MCF 10A (cell line): ENCODE results near the gene AVL9. TPM values are rescaled to one million over a fixed set of nuclear protein-coding genes. Genes with fewer than 3 reads are reported as not detected.
"Not testable (repeated sequence)": the region's sequence is repeated elsewhere in the genome, so short reads cannot be mapped to it uniquely, and the experiment has no call there.

ENCODE experiments used
- BruUV-seq: library from RNA; stranded (reverse); fragments of 400-500 nt; replicated peaks from 2 replicates; lab custom pipeline; 2021; lab: Mats Ljungman, UMichigan
- CTCF ChIA-PET: fragments of 300-600 bp; sonication (Branson Sonifier 250); formaldehyde crosslinking; extraction: SDS; loops from one replicate; lab custom pipeline; 2021; ENCODE audit warnings: antibody characterized with exemption, inconsistent platforms; lab: Yijun Ruan, JAX
- POLR2A ChIA-PET: fragments of 300-600, 350-650 bp; sonication (Branson Sonifier 250); formaldehyde crosslinking; extraction: SDS; loops from one replicate; lab custom pipeline; 2020; ENCODE audit warnings: antibody characterized with exemption, inconsistent platforms; lab: Yijun Ruan, JAX
- DNase-seq: peaks from one replicate; pipeline ENCODE4 v3.0.0-alpha.2; 2018; ENCODE audit not compliant: unreplicated experiment
- H3K27ac Mint-ChIP-seq: one replicate; pipeline ENCODE4 v1.8.0; 2022; ENCODE audit warnings: mild to moderate bottlenecking, low read depth, mixed read lengths; ENCODE audit not compliant: unreplicated experiment
- H3K27me3 Mint-ChIP-seq: one replicate; pipeline ENCODE4 v1.8.0; 2022; ENCODE audit warnings: mixed read lengths; ENCODE audit not compliant: insufficient read depth, unreplicated experiment
- H3K36me3 Mint-ChIP-seq: one replicate; pipeline ENCODE4 v1.8.0; 2022; ENCODE audit warnings: mild to moderate bottlenecking, moderate library complexity, mixed read lengths; ENCODE audit not compliant: insufficient read depth, unreplicated experiment
- H3K4me1 Mint-ChIP-seq: one replicate; pipeline ENCODE4 v1.8.0; 2022; ENCODE audit warnings: mixed read lengths; ENCODE audit not compliant: insufficient read depth, unreplicated experiment
- H3K4me3 Mint-ChIP-seq: one replicate; pipeline ENCODE4 v1.8.0; 2022; ENCODE audit warnings: mild to moderate bottlenecking, moderate library complexity, mixed read lengths; ENCODE audit not compliant: unreplicated experiment
- H3K9me3 Mint-ChIP-seq: one replicate; pipeline ENCODE4 v1.8.0; 2022; ENCODE audit warnings: mixed read lengths; ENCODE audit not compliant: unreplicated experiment
- intact Hi-C: fragments of 100-400 bp; cut with micrococcal nuclease; formaldehyde crosslinking; loops from 2 replicates; pipeline ENCODE4 v1.14.1; 2022
- total RNA-seq: library from RNA; stranded (reverse); gene quantifications from 2 replicates; pipeline ENCODE4 v1.2.3, GENCODE V29; 2022
- TF ChIP-seq, protein P1 (sequence below): fragments of 200-600 bp; IDR thresholded peaks from one replicate; pipeline ENCODE4 v1.8.0; 2022; ENCODE audit warnings: antibody characterized with exemption, mild to moderate bottlenecking; ENCODE audit not compliant: unreplicated experiment

The AVL9 gene
- total RNA-seq, 1 experiment from 2014 or later: 38.6 TPM

DNA sequence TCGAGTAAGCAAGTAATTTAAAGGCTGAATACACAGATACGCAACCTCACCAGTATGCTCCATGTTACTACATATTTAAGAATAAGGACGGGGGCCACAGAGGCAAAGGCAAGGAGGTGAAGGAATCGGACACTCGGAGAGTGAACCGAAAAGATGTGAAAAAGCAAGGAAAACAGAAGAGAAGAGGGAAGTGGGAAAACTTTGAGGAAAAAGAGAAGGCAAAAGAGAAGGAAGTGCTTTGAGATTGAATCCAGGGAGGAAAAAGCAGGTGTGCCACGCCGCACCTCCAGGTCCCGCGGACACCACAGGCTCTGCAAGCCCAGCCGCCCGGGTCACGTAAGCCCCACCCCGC, 367 bp upstream of the AVL9 start:
- Mint-ChIP-seq H3K27ac (peak overlapping the region; percentile 83), H3K36me3 (peaks cover 13% of the 10 kb centered on the region), H3K4me1 (peaks cover 8% of the 10 kb centered on the region), H3K4me3 (peak overlapping the region; percentile 82), H3K27me3 (no peaks in the 10 kb centered on the region), H3K9me3 (no peaks in the 10 kb centered on the region)
- TF ChIP-seq, protein P1, sequence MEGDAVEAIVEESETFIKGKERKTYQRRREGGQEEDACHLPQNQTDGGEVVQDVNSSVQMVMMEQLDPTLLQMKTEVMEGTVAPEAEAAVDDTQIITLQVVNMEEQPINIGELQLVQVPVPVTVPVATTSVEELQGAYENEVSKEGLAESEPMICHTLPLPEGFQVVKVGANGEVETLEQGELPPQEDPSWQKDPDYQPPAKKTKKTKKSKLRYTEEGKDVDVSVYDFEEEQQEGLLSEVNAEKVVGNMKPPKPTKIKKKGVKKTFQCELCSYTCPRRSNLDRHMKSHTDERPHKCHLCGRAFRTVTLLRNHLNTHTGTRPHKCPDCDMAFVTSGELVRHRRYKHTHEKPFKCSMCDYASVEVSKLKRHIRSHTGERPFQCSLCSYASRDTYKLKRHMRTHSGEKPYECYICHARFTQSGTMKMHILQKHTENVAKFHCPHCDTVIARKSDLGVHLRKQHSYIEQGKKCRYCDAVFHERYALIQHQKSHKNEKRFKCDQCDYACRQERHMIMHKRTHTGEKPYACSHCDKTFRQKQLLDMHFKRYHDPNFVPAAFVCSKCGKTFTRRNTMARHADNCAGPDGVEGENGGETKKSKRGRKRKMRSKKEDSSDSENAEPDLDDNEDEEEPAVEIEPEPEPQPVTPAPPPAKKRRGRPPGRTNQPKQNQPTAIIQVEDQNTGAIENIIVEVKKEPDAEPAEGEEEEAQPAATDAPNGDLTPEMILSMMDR: no peak
- no peak for DNase-seq
- intact Hi-C loops: no loop called here
- ChIA-PET CTCF (interaction anchor here (1.0 to 1.5 kb wide), 2 partner anchors 15 to 270 kb away, joined by 4 read pairs; no protein-coding TSS in a partner anchor), POLR2A (interaction anchor here (0.9 to 2.1 kb wide), 9 partner anchors 9 to 396 kb away, joined by 3 to 29 read pairs (median 5); partner anchors contain the start of gene KBTBD2)
- BruUV-seq: no TSS peak

DNA sequence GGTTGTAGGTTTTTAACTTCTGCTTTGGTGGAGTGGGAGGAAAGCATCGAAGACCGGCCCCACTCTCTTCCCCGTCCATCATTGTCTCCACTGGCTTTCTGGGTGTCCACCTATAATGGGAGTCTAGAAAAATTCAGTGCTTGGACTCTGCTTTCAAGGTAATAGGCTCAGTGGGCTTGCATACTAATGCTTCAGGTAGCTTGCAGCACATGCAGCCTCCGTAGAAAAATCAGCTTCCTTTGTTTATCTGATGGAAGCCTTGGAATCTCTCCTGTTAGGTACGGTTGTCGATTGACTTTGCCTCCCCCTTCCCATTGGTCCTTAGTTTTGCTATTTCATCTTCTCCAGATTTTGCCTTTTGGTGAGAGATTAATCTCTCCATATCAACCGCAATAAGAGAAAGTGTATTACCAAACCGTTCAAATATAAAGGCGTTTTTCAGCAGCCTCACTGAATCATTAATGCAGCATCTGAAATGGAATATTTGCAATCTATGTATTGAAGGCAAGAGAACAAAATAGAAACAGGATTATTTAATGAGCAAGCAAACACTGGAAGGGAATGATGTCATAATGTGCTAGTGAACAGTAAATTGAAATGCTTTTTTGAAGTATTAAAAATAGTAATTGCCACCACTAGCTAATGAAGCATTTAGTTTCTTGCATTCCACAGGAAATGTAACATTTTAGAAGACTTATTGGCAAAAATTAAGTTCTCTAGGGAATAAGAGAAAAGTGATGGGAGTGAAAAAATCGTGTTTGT, 944 bp downstream of the AVL9 start:
- POLR2A ChIA-PET: interaction anchor here (0.6 to 2.1 kb wide), 11 partner anchors 8 to 547 kb away, joined by 3 to 29 read pairs (median 4); no protein-coding TSS in a partner anchor

DNA sequence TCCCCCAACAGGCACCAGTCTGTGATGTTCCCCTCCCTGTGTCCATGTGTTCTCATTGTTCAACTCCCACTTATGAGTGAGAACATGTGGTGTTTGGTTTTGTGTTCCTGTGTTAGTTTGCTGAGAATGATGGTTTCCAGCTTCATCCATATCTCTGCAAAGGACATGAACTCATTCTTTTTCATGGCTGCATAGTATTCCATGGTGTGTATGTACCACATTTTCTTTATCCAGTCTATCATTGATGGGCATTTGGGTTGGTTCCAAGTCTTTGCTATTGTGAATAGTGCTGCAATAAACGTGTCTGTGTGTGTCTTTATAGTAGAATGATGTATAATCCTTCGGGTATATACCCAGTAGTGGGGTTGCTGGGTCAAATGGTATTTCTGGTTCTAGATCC, 4.5 kb downstream of the AVL9 start:
- H3K4me3 Mint-ChIP-seq, intact Hi-C loops, CTCF ChIA-PET, H3K27me3 Mint-ChIP-seq, DNase-seq, BruUV-seq, H3K9me3 Mint-ChIP-seq, H3K27ac Mint-ChIP-seq: not testable (repeated sequence)
- Mint-ChIP-seq H3K36me3 (peaks cover 15% of the 10 kb centered on the region), H3K4me1 (peaks cover 31% of the 10 kb centered on the region)
- POLR2A ChIA-PET: interaction anchor here (0.7 to 0.9 kb wide), 2 partner anchors 9 to 10 kb away, joined by 3 read pairs; partner anchors contain the start of gene LSM5

More for the DNA sequence above, 944 bp downstream of the AVL9 start:
- CTCF ChIA-PET: interaction anchor here (1.1 to 1.6 kb wide), 2 partner anchors 24 to 285 kb away, joined by 4 to 5 read pairs; no protein-coding TSS in a partner anchor
- H3K27me3 Mint-ChIP-seq: no peaks in the 10 kb centered on the region
- H3K27ac Mint-ChIP-seq: peak overlapping the region; percentile 83
- peaks cover 15% of the 10 kb centered on the region for H3K36me3 Mint-ChIP-seq
- H3K4me1 Mint-ChIP-seq: peaks cover 17% of the 10 kb centered on the region
- TF ChIP-seq, protein P1: no peak
- BruUV-seq: TSS peak; percentile 64
- DNase-seq: no peak
- peak overlapping the region; percentile 82 for H3K4me3 Mint-ChIP-seq
- intact Hi-C loops: no loop called here
- H3K9me3 Mint-ChIP-seq: no peaks in the 10 kb centered on the region

DNA sequence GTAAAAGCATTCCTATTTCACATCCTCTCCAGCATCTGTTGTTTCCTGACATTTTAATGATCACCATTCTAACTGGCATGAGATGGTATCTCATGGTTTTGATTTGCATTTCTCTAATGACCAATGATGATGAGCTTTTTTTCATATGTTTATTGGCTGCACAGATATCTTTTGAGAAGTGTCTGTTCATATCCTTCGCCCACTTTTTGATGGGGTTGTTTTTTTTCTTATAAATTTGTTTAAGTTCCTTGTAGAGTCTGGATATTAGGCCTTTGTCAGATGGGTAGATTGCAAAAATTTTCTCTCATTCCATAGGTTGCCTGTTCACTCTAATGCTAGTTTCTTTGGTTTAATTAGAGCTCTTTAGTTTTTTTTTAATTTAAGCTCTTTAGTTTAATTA, 4.9 kb downstream of the AVL9 start:
- H3K9me3 Mint-ChIP-seq, H3K27me3 Mint-ChIP-seq, DNase-seq, CTCF ChIA-PET, BruUV-seq, H3K4me3 Mint-ChIP-seq, intact Hi-C loops: not testable (repeated sequence)
- Mint-ChIP-seq H3K27ac (peak overlapping the region; percentile 75), H3K4me1 (peaks cover 31% of the 10 kb centered on the region), H3K36me3 (peaks cover 15% of the 10 kb centered on the region)
- POLR2A ChIA-PET: interaction anchor here (0.7 to 0.9 kb wide), 2 partner anchors 9 to 10 kb away, joined by 3 read pairs; partner anchors contain the start of gene LSM5

GRCh38 chr7:32500922-32501341, 5.6 kb downstream of the AVL9 start:
- Mint-ChIP-seq H3K27me3 (no peaks in the 10 kb centered on the region), H3K27ac (peak overlapping the region; percentile 75), H3K4me1 (peaks cover 31% of the 10 kb centered on the region), H3K36me3 (peaks cover 15% of the 10 kb centered on the region), H3K9me3 (no peaks in the 10 kb centered on the region), H3K4me3 (peak overlapping the region; percentile 7)
- DNase-seq: no peak
- TF ChIP-seq, protein P1: no peak
- POLR2A ChIA-PET: interaction anchor here (0.8 kb wide), 1 partner anchor 30 kb away, joined by 3 read pairs; no protein-coding TSS in a partner anchor
- BruUV-seq: no TSS peak
- CTCF ChIA-PET: interaction anchor here (0.7 kb wide), 1 partner anchor 11 kb away, joined by 3 read pairs; the partner anchor contains the start of gene LSM5
- intact Hi-C loops: no loop called here
